Anterior cingulate cortex (tissue), 58 donors: ENCODE results near the gene CDC27.
"Not testable (repeated sequence)": the region's sequence is repeated elsewhere in the genome, so short reads cannot be mapped to it uniquely, and the experiment has no call there.

Source experiments
- DNase-seq, 58 donors: peaks; one replicate each; lab custom pipeline; 2025; lab: John Stamatoyannopoulos, UW

Gene CDC27

GRCh38 chr17:47188876-47189731 is at the start of gene CDC27:
CDC27 (minus strand) TSS chr17:47189295; CDS start chr17:47189172, 123 bp downstream.
- DNase-seq, result peak; percentile 78 to 99 (median 95)

GRCh38 chr17:47238321-47239010 is 49.4 kb upstream of the CDC27 start:
- DNase-seq, result no peak

GRCh38 chr17:47237841-47238240 is 48.7 kb upstream of the CDC27 start:
- no peak for DNase-seq

GRCh38 chr17:47235923-47236322 is 46.8 kb upstream of the CDC27 start:
- DNase-seq, result no peak

- DNase-seq, result no peak
Measured at GRCh38 chr17:47235506-47235905, 46.4 kb upstream of the CDC27 start.

GRCh38 chr17:47232465-47232864 is 43.4 kb upstream of the CDC27 start:
- no peak for DNase-seq

GRCh38 chr17:47231866-47232265 is 42.8 kb upstream of the CDC27 start:
- DNase-seq, result no peak

GRCh38 chr17:47231334-47231733 is 42.2 kb upstream of the CDC27 start:
- no peak for DNase-seq

GRCh38 chr17:47230864-47231263 is 41.8 kb upstream of the CDC27 start:
- DNase-seq, result no peak

- DNase-seq, result peak in 54 of 58 donors; percentile 15 to 84 (median 60)
Measured at GRCh38 chr17:47229535-47230443, 40.7 kb upstream of the CDC27 start.

- DNase-seq, result no peak
Measured at GRCh38 chr17:47227862-47228261, 38.8 kb upstream of the CDC27 start.

- DNase-seq, result no peak
Measured at GRCh38 chr17:47225911-47226688, 37.0 kb upstream of the CDC27 start.

GRCh38 chr17:47225436-47225858 is 36.4 kb upstream of the CDC27 start:
- DNase-seq, result peak in 2 of 58 donors; percentile 5 to 7

GRCh38 chr17:47224966-47225365 is 35.9 kb upstream of the CDC27 start:
- no peak for DNase-seq

- not testable (repeated sequence) for DNase-seq
Measured at GRCh38 chr17:47224077-47224476, 35.0 kb upstream of the CDC27 start.

- no peak for DNase-seq
Measured at GRCh38 chr17:47223460-47223859, 34.4 kb upstream of the CDC27 start.

GRCh38 chr17:47223007-47223406 is 33.9 kb upstream of the CDC27 start:
- no peak for DNase-seq

GRCh38 chr17:47222047-47222446 is 33.0 kb upstream of the CDC27 start:
- no peak for DNase-seq

GRCh38 chr17:47221154-47221553 is 32.1 kb upstream of the CDC27 start:
- DNase-seq, result no peak

- no peak for DNase-seq
Measured at GRCh38 chr17:47220531-47220999, 31.5 kb upstream of the CDC27 start.
